ENCODE measurements around the gene PLEKHA5. TPM values are rescaled to one million over a fixed set of nuclear protein-coding genes. Genes with fewer than 3 reads are reported as not detected.
"Not testable (repeated sequence)": the region's sequence is repeated elsewhere in the genome, so short reads cannot be mapped to it uniquely, and the experiment has no call there.

Gene PLEKHA5
- total RNA-seq, 4 donors from 2014 or later = 21.3 to 22.9 (median 21.4) TPM

GRCh38 chr12:19085090-19085489, 44.4 kb upstream of the PLEKHA5 start:
- H3K27me3 ChIP-seq = no peaks in the 10 kb centered on the region
- no peak overlapping the region for H3K27ac ChIP-seq
- H3K36me3 ChIP-seq = no peaks in the 10 kb centered on the region
- no peak for DNase-seq (ENCODE audit: low spot score in 2 of 2)
- WGBS, 2 donors = 77 to 92% methylated on average over 2 of the region's 2 CpGs
- peaks cover 0 to 3% (median 0%) of the 10 kb centered on the region in 4 donors for H3K9me3 ChIP-seq
- TF ChIP-seq POLR2A (IDR thresholded peaks at IDR 0.05) = no peak
- TF ChIP-seq CTCF (IDR thresholded peaks at IDR 0.05) = no peak
- no peak for TF ChIP-seq EP300 (IDR thresholded peaks at IDR 0.05)
- no peaks in the 10 kb centered on the region for H3K4me1 ChIP-seq
- H3K4me3 ChIP-seq = no peak overlapping the region

- 97 to 100% methylated on average over 3 of the region's 3 CpGs for WGBS, 2 donors
- TF ChIP-seq POLR2A (IDR thresholded peaks at IDR 0.05) (no peak), CTCF (IDR thresholded peaks at IDR 0.05) (no peak), EP300 (IDR thresholded peaks at IDR 0.05) (no peak)
- Histone ChIP-seq H3K4me3 (no peak overlapping the region), H3K27me3 (no peaks in the 10 kb centered on the region), H3K27ac (no peak overlapping the region), H3K9me3 (peaks cover 0 to 3% (median 0%) of the 10 kb centered on the region in 4 donors), H3K4me1 (no peaks in the 10 kb centered on the region), H3K36me3 (no peaks in the 10 kb centered on the region)
- no peak for DNase-seq (ENCODE audit: low spot score in 2 of 2)
Measured at GRCh38 chr12:19088606-19089005, 40.9 kb upstream of the PLEKHA5 start.

GRCh38 chr12:19092482-19092881, 37.1 kb upstream of the PLEKHA5 start:
- 75 to 76% methylated on average over 4 of the region's 4 CpGs for WGBS, 2 donors

GRCh38 chr12:19093218-19093617, 36.3 kb upstream of the PLEKHA5 start:
- no peaks in the 10 kb centered on the region for H3K27me3 ChIP-seq
- no peak overlapping the region for H3K4me3 ChIP-seq
- TF ChIP-seq CTCF (IDR thresholded peaks at IDR 0.05) (no peak), EP300 (IDR thresholded peaks at IDR 0.05) (no peak), POLR2A (IDR thresholded peaks at IDR 0.05) (no peak)
- H3K4me1 ChIP-seq = peaks cover 0 to 15% (median 2%) of the 10 kb centered on the region in 4 donors
- no peak for DNase-seq (ENCODE audit: low spot score in 2 of 2)
- 90 to 94% methylated on average over 3 of the region's 3 CpGs for WGBS, 2 donors
- no peak overlapping the region for H3K27ac ChIP-seq
- H3K36me3 ChIP-seq = no peaks in the 10 kb centered on the region
- no peaks in the 10 kb centered on the region for H3K9me3 ChIP-seq

More at GRCh38 chr12:19092482-19092881, 37.1 kb upstream of the PLEKHA5 start:
- H3K36me3 ChIP-seq; H3K9me3 ChIP-seq; H3K4me3 ChIP-seq; H3K27me3 ChIP-seq; H3K27ac ChIP-seq; DNase-seq (ENCODE audit: low spot score in 2 of 2): not testable (repeated sequence)
- H3K4me1 ChIP-seq = peaks cover 0 to 10% (median 1%) of the 10 kb centered on the region in 4 donors

- no peak for DNase-seq (ENCODE audit: low spot score in 2 of 2)
- Histone ChIP-seq H3K4me1 (peaks cover 0 to 15% (median 2%) of the 10 kb centered on the region in 4 donors), H3K36me3 (no peaks in the 10 kb centered on the region), H3K27me3 (no peaks in the 10 kb centered on the region), H3K4me3 (no peak overlapping the region), H3K9me3 (no peaks in the 10 kb centered on the region), H3K27ac (no peak overlapping the region)
- WGBS, 2 donors = 88 to 90% methylated on average over 3 of the region's 3 CpGs
- TF ChIP-seq CTCF (IDR thresholded peaks at IDR 0.05) (no peak), EP300 (IDR thresholded peaks at IDR 0.05) (no peak), POLR2A (IDR thresholded peaks at IDR 0.05) (no peak)
Measured at GRCh38 chr12:19095331-19095730, 34.2 kb upstream of the PLEKHA5 start.
